H1 (cell line): Measurements from ENCODE around the gene ZFYVE27. TPM values are rescaled to one million over a fixed set of nuclear protein-coding genes. Genes with fewer than 3 reads are reported as not detected.

Experiments used
- CTBP2 ChIP-seq: IDR thresholded peaks from 2 replicates; pipeline ENCODE4 v1.7.0; 2011; ENCODE audit warnings: borderline replicate concordance, mild to moderate bottlenecking, moderate library complexity, mixed read lengths, low read length; ENCODE audit not compliant: insufficient read depth, insufficient read length
- CTCF ChIP-seq, 3 experiments: IDR thresholded peaks; 1 replicate in 2 of 3; 2 replicates in 1 of 3; pipeline versions ENCODE4 v1.5.1 to v1.6.1; 2011; ENCODE audit warnings: low read length in 3 of 3, mild to moderate bottlenecking in 3 of 3, inconsistent platforms in 2 of 3, low read depth in 1 of 3, moderate library complexity in 1 of 3; ENCODE audit not compliant: insufficient read depth in 1 of 3; ENCODE audit errors: control extremely low read depth in 1 of 3
- POLR2A ChIP-seq, 2 experiments: IDR thresholded peaks; 1 replicate in 1 of 2; 2 replicates in 1 of 2; pipeline ENCODE4 v1.6.1; 2011; ENCODE audit warnings: low read depth in 2 of 2, low read length in 2 of 2, mild to moderate bottlenecking in 2 of 2; ENCODE audit errors: control extremely low read depth in 1 of 2
- RAD21 ChIP-seq, 2 experiments: IDR thresholded peaks in 1 of 2; conservative IDR thresholded peaks in 1 of 2; 2 replicates each; pipeline ENCODE4 v1.6.1; 2011; ENCODE audit warnings: low read depth in 2 of 2, low read length in 2 of 2, improper control_type of control experiment in 1 of 2, inconsistent platforms in 1 of 2, mild to moderate bottlenecking in 1 of 2, moderate library complexity in 1 of 2
- SUZ12 ChIP-seq: fragments of 200-600 bp; sonication (generic); IDR thresholded peaks from 2 replicates; pipeline ENCODE4 v1.6.1; 2012; ENCODE audit warnings: mild to moderate bottlenecking, inconsistent platforms, low read length, moderate library complexity, mixed read lengths
- polyA plus RNA-seq, 7 experiments: library from polyadenylated mRNA; depleted of rRNA in 3 of 7; stranded (reverse) in 5 of 7; unstranded in 2 of 7; fragments of >200 nt in 5 of 7; fragments of 200-250 nt in 2 of 7; gene quantifications; 1 replicate in 5 of 7; 2 replicates in 1 of 7; 4 replicates in 1 of 7; pipeline versions ENCODE4 v1.2.1 to v1.2.3, GENCODE V29; 2011 to 2013; ENCODE audit warnings: missing spikeins in 2 of 7, mixed read lengths in 2 of 7
- total RNA-seq: library from RNA; stranded (reverse); fragmentation: NEBNext Ultra II Directional; extraction: Animal tissue kit (Norgen Biotek cat#: 25700); gene quantifications from 2 replicates; pipeline ENCODE4 v1.2.1, GENCODE V29; 2021
- TF ChIP-seq, protein P1 (sequence below): fragments of 300-600 bp; sonication (generic); IDR thresholded peaks from 2 replicates; pipeline ENCODE4 v1.7.1; 2012; ENCODE audit warnings: low read length, moderate library complexity, mild to moderate bottlenecking, inconsistent platforms; ENCODE audit not compliant: insufficient replicate concordance

ZFYVE27 gene
- total and polyA plus RNA-seq, 2 of the 8 experiments (the other 6 are each of a cell fraction or from before 2014, with no cell fraction given): 16.6 to 19.8 TPM

DNA sequence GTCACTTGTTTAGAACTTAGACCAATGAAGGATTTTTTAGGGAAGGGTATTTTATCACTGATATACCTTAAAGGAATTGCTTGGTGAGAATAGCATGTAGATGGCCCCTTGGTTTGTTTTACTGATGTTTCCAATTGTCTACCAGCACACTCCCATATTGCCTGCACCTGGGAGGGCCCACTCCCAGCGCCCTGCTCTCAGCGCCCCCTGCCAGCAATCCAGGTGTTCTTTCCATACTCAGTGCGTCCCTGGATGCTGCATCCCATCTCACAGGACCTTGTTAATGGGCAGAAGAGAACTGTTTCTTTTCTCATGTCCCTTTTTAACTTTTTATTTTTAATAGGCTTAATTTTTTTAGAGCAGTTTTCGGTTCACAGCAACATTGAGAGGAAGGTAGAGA is 59.0 kb downstream of the ZFYVE27 start (continued):
- TF ChIP-seq, protein P1, sequence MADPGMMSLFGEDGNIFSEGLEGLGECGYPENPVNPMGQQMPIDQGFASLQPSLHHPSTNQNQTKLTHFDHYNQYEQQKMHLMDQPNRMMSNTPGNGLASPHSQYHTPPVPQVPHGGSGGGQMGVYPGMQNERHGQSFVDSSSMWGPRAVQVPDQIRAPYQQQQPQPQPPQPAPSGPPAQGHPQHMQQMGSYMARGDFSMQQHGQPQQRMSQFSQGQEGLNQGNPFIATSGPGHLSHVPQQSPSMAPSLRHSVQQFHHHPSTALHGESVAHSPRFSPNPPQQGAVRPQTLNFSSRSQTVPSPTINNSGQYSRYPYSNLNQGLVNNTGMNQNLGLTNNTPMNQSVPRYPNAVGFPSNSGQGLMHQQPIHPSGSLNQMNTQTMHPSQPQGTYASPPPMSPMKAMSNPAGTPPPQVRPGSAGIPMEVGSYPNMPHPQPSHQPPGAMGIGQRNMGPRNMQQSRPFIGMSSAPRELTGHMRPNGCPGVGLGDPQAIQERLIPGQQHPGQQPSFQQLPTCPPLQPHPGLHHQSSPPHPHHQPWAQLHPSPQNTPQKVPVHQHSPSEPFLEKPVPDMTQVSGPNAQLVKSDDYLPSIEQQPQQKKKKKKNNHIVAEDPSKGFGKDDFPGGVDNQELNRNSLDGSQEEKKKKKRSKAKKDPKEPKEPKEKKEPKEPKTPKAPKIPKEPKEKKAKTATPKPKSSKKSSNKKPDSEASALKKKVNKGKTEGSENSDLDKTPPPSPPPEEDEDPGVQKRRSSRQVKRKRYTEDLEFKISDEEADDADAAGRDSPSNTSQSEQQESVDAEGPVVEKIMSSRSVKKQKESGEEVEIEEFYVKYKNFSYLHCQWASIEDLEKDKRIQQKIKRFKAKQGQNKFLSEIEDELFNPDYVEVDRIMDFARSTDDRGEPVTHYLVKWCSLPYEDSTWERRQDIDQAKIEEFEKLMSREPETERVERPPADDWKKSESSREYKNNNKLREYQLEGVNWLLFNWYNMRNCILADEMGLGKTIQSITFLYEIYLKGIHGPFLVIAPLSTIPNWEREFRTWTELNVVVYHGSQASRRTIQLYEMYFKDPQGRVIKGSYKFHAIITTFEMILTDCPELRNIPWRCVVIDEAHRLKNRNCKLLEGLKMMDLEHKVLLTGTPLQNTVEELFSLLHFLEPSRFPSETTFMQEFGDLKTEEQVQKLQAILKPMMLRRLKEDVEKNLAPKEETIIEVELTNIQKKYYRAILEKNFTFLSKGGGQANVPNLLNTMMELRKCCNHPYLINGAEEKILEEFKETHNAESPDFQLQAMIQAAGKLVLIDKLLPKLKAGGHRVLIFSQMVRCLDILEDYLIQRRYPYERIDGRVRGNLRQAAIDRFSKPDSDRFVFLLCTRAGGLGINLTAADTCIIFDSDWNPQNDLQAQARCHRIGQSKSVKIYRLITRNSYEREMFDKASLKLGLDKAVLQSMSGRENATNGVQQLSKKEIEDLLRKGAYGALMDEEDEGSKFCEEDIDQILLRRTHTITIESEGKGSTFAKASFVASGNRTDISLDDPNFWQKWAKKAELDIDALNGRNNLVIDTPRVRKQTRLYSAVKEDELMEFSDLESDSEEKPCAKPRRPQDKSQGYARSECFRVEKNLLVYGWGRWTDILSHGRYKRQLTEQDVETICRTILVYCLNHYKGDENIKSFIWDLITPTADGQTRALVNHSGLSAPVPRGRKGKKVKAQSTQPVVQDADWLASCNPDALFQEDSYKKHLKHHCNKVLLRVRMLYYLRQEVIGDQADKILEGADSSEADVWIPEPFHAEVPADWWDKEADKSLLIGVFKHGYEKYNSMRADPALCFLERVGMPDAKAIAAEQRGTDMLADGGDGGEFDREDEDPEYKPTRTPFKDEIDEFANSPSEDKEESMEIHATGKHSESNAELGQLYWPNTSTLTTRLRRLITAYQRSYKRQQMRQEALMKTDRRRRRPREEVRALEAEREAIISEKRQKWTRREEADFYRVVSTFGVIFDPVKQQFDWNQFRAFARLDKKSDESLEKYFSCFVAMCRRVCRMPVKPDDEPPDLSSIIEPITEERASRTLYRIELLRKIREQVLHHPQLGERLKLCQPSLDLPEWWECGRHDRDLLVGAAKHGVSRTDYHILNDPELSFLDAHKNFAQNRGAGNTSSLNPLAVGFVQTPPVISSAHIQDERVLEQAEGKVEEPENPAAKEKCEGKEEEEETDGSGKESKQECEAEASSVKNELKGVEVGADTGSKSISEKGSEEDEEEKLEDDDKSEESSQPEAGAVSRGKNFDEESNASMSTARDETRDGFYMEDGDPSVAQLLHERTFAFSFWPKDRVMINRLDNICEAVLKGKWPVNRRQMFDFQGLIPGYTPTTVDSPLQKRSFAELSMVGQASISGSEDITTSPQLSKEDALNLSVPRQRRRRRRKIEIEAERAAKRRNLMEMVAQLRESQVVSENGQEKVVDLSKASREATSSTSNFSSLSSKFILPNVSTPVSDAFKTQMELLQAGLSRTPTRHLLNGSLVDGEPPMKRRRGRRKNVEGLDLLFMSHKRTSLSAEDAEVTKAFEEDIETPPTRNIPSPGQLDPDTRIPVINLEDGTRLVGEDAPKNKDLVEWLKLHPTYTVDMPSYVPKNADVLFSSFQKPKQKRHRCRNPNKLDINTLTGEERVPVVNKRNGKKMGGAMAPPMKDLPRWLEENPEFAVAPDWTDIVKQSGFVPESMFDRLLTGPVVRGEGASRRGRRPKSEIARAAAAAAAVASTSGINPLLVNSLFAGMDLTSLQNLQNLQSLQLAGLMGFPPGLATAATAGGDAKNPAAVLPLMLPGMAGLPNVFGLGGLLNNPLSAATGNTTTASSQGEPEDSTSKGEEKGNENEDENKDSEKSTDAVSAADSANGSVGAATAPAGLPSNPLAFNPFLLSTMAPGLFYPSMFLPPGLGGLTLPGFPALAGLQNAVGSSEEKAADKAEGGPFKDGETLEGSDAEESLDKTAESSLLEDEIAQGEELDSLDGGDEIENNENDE: no peak
- TF ChIP-seq RAD21 (IDR thresholded peaks at IDR 0.05 in 1 of 2, conservative IDR thresholded peaks at IDR 0.05 in 1 of 2; ENCODE audit: low read depth in 2 of 2, low read length in 2 of 2): peak; percentile 25 to 48
- no peak for TF ChIP-seq SUZ12
- TF ChIP-seq POLR2A (IDR thresholded peaks at IDR 0.05; ENCODE audit: control extremely low read depth in 1 of 2, low read depth in 2 of 2, low read length in 2 of 2): no peak
- TF ChIP-seq CTCF (IDR thresholded peaks at IDR 0.05; ENCODE audit: control extremely low read depth in 1 of 3, insufficient read depth in 1 of 3, low read depth in 1 of 3, low read length in 3 of 3): peak; percentile 31 to 55 (median 44)
- no peak for TF ChIP-seq CTBP2
